ENCODE results near the gene OIT3. TPM values are rescaled to one million over a fixed set of nuclear protein-coding genes. Genes with fewer than 3 reads are reported as not detected.
"Not testable (repeated sequence)": the region's sequence is repeated elsewhere in the genome, so short reads cannot be mapped to it uniquely, and the experiment has no call there.

OIT3 gene
- total RNA-seq, 1 experiment from 2014 or later = not detected

DNA sequence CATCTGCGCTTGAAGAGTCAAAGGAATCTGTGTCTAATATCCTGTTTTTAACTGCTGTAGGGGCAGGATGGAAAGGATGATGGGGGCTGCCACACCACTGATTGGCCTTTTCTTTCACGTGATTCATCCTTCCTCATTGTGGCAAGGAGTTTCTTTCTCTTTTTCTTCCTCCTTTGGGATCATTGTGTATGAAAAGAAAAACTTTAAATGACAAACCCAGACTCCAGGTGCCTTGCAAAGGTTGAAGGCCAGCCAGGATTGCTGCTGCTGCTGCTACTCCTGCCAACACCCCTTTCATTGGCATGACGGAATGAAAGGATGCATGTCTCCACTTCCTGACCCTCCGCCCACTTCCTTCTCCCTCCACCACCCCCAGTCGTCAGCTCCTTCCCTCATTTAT is 6.5 kb upstream of the OIT3 start:
- DNase-seq = no peak
- H3K36me3 ChIP-seq (ENCODE audit: insufficient read depth, low read length) = 0 out of 2 replicates have a peak, but pooled peaks cover 3% of the 10 kb centered on the region
- H3K9me2 ChIP-seq (replicated peaks; ENCODE audit: insufficient read depth, low read length) = no peaks in the 10 kb centered on the region
- H3K27me3 ChIP-seq (ENCODE audit: low read length) = no peaks in the 10 kb centered on the region
- no peak overlapping the region for H3K9ac ChIP-seq (ENCODE audit: low read length)
- no peaks in the 10 kb centered on the region for H4K20me1 ChIP-seq (ENCODE audit: insufficient read depth, low read depth, low read length)
- no peaks in the 10 kb centered on the region for H3K79me2 ChIP-seq (ENCODE audit: low read length)
- no peak overlapping the region for H3K4me2 ChIP-seq (ENCODE audit: low read depth, low read length, poor library complexity, severe bottlenecking)
- no peak overlapping the region for H3K27ac ChIP-seq (ENCODE audit: low read length)
- H3K9me3 ChIP-seq (ENCODE audit: low read length) = no peaks in the 10 kb centered on the region
- H3K4me3 ChIP-seq (ENCODE audit: low read length) = no peak overlapping the region
- no peaks in the 10 kb centered on the region for H3K4me1 ChIP-seq (ENCODE audit: low read length)
- no peak overlapping the region for H2AFZ ChIP-seq (ENCODE audit: low read length)

GRCh38 chr10:72888151-72888638 is 5.3 kb upstream of the OIT3 start:
- H3K36me3 ChIP-seq (ENCODE audit: insufficient read depth, low read length) = 0 out of 2 replicates have a peak, but pooled peaks cover 3% of the 10 kb centered on the region
- H3K79me2 ChIP-seq (ENCODE audit: low read length) = no peaks in the 10 kb centered on the region
- H3K4me1 ChIP-seq (ENCODE audit: low read length) = no peaks in the 10 kb centered on the region
- H3K4me2 ChIP-seq (ENCODE audit: low read depth, low read length, poor library complexity, severe bottlenecking) = no peak overlapping the region
- no peak overlapping the region for H3K27ac ChIP-seq (ENCODE audit: low read length)
- no peak overlapping the region for H3K4me3 ChIP-seq (ENCODE audit: low read length)
- H3K27me3 ChIP-seq (ENCODE audit: low read length) = no peaks in the 10 kb centered on the region
- H3K9ac ChIP-seq (ENCODE audit: low read length) = no peak overlapping the region
- DNase-seq = no peak
- no peaks in the 10 kb centered on the region for H3K9me2 ChIP-seq (replicated peaks; ENCODE audit: insufficient read depth, low read length)
- H3K9me3 ChIP-seq (ENCODE audit: low read length) = no peaks in the 10 kb centered on the region
- no peaks in the 10 kb centered on the region for H4K20me1 ChIP-seq (ENCODE audit: insufficient read depth, low read depth, low read length)
- H2AFZ ChIP-seq (ENCODE audit: low read length) = no peak overlapping the region

DNA sequence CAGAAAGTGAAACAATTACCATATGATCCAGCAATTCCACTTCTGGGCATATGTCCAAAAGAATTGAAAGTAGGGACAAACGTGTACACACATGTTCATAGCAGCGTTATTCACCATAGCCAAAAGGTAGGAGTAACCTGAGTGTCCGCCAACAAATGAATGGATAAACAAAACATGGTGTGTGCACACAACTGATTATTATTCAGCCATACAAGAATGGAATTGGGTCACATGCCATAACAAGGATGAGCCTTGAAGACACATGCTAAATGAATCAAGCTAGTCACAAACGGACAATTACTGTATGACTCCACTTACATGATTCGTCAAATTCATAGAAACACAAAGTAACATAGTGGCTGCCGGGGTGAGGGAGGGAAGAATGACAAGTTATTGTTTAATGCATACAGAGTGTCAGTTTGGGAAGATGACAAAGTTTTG is 4.1 kb upstream of the OIT3 start:
- Histone ChIP-seq H3K9me3 (ENCODE audit: low read length) (no peaks in the 10 kb centered on the region), H3K4me1 (ENCODE audit: low read length) (no peaks in the 10 kb centered on the region), H3K4me3 (ENCODE audit: low read length) (no peak overlapping the region), H3K9me2 (replicated peaks; ENCODE audit: insufficient read depth, low read length) (no peaks in the 10 kb centered on the region), H3K36me3 (ENCODE audit: insufficient read depth, low read length) (0 out of 2 replicates have a peak, but pooled peaks cover 3% of the 10 kb centered on the region), H3K4me2 (ENCODE audit: low read depth, low read length, poor library complexity, severe bottlenecking) (no peak overlapping the region), H4K20me1 (ENCODE audit: insufficient read depth, low read depth, low read length) (no peaks in the 10 kb centered on the region), H3K79me2 (ENCODE audit: low read length) (no peaks in the 10 kb centered on the region), H3K27ac (ENCODE audit: low read length) (no peak overlapping the region), H3K27me3 (ENCODE audit: low read length) (no peaks in the 10 kb centered on the region), H2AFZ (ENCODE audit: low read length) (no peak overlapping the region), H3K9ac (ENCODE audit: low read length) (no peak overlapping the region)
- DNase-seq = no peak

GRCh38 chr10:72890086-72890485 is 3.5 kb upstream of the OIT3 start:
- no peaks in the 10 kb centered on the region for H3K9me2 ChIP-seq (replicated peaks; ENCODE audit: insufficient read depth, low read length)
- H3K4me2 ChIP-seq (ENCODE audit: low read depth, low read length, poor library complexity, severe bottlenecking) = no peak overlapping the region
- H3K27me3 ChIP-seq (ENCODE audit: low read length) = no peaks in the 10 kb centered on the region
- H2AFZ ChIP-seq (ENCODE audit: low read length) = no peak overlapping the region
- no peaks in the 10 kb centered on the region for H3K4me1 ChIP-seq (ENCODE audit: low read length)
- no peak overlapping the region for H3K27ac ChIP-seq (ENCODE audit: low read length)
- DNase-seq = no peak
- 0 out of 2 replicates have a peak, but pooled peaks cover 3% of the 10 kb centered on the region for H3K36me3 ChIP-seq (ENCODE audit: insufficient read depth, low read length)
- no peaks in the 10 kb centered on the region for H3K79me2 ChIP-seq (ENCODE audit: low read length)
- H4K20me1 ChIP-seq (ENCODE audit: insufficient read depth, low read depth, low read length) = no peaks in the 10 kb centered on the region
- H3K4me3 ChIP-seq (ENCODE audit: low read length) = no peak overlapping the region
- H3K9ac ChIP-seq (ENCODE audit: low read length) = no peak overlapping the region
- H3K9me3 ChIP-seq (ENCODE audit: low read length) = no peaks in the 10 kb centered on the region

DNA sequence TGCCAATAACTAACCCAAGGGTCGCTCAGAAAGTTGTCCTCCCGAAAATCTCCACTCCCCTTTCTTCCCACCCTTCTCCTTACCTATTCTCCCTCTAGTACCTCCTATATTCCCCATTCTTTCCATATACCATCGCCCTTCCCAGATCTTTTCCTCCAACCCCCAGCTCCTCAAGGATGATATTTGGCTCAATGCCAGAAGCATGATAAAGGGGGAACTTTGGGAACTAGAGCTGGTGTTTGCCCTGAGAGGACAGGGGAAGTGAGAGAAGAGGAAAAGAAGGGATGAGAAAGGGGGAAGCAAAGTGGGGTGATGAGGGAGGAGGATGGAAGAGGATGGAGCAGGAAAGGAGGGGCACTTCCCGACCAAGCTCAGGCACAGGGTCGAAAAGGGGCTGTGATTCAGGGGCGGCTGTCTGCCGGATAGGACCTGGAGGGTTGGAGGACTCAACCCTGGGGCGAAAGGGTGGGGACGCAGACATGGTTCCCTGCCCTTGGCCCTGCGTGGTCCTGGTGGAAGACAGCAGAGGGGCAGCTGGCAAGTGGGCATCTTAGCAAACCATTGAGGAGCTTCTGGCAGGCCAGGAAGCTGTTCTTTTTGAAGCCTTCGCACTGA is 1.8 kb downstream of the OIT3 start:
- Histone ChIP-seq H3K9me2 (replicated peaks; ENCODE audit: insufficient read depth, low read length) (no peaks in the 10 kb centered on the region), H3K4me2 (ENCODE audit: low read depth, low read length, poor library complexity, severe bottlenecking) (no peak overlapping the region), H3K79me2 (ENCODE audit: low read length) (no peaks in the 10 kb centered on the region), H2AFZ (ENCODE audit: low read length) (no peak overlapping the region), H3K9me3 (ENCODE audit: low read length) (no peaks in the 10 kb centered on the region), H3K27ac (ENCODE audit: low read length) (no peak overlapping the region), H3K27me3 (ENCODE audit: low read length) (no peaks in the 10 kb centered on the region), H3K4me3 (ENCODE audit: low read length) (no peak overlapping the region), H3K4me1 (ENCODE audit: low read length) (no peaks in the 10 kb centered on the region), H3K9ac (ENCODE audit: low read length) (no peak overlapping the region), H4K20me1 (ENCODE audit: insufficient read depth, low read depth, low read length) (no peaks in the 10 kb centered on the region), H3K36me3 (ENCODE audit: insufficient read depth, low read length) (no peaks in the 10 kb centered on the region)
- DNase-seq = no peak

DNA sequence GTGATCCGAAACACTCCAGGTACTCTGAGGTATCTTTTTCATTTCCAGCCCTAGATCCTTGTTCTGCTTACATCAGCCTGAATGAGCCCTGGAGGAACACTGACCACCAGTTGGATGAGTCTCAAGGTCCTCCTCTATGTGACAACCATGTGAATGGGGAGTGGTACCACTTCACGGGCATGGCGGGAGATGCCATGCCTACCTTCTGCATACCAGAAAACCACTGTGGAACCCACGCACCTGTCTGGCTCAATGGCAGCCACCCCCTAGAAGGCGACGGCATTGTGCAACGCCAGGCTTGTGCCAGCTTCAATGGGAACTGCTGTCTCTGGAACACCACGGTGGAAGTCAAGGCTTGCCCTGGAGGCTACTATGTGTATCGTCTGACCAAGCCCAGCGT is 5.1 kb downstream of the OIT3 start:
- Histone ChIP-seq H3K9me2 (replicated peaks; ENCODE audit: insufficient read depth, low read length) (no peaks in the 10 kb centered on the region), H3K9ac (ENCODE audit: low read length) (no peak overlapping the region), H3K4me2 (ENCODE audit: low read depth, low read length, poor library complexity, severe bottlenecking) (no peak overlapping the region), H3K9me3 (ENCODE audit: low read length) (no peaks in the 10 kb centered on the region), H3K27me3 (ENCODE audit: low read length) (no peaks in the 10 kb centered on the region), H3K79me2 (ENCODE audit: low read length) (no peaks in the 10 kb centered on the region), H3K36me3 (ENCODE audit: insufficient read depth, low read length) (no peaks in the 10 kb centered on the region), H4K20me1 (ENCODE audit: insufficient read depth, low read depth, low read length) (no peaks in the 10 kb centered on the region), H3K27ac (ENCODE audit: low read length) (no peak overlapping the region), H3K4me1 (ENCODE audit: low read length) (no peaks in the 10 kb centered on the region), H2AFZ (ENCODE audit: low read length) (no peak overlapping the region), H3K4me3 (ENCODE audit: low read length) (no peak overlapping the region)
- DNase-seq = no peak

DNA sequence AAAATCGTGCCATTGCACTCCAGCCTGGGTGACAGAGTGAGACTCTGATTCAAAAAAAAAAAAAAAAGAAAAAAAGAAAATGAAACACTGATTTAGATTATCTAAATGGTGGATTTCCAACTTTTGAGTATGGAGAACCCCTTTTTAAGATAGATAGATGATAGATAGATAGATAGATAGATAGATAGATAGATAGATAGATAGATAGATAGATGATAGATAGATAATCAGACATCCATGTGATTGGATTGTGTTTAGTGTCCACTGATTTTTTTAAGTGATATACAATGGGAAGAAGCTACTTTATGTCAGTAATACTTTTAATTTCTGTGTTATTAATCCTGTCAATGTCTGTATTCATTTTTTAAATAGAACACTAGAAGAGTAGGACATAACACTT is 6.0 kb downstream of the OIT3 start:
- no peak overlapping the region for H3K4me3 ChIP-seq (ENCODE audit: low read length)
- H3K9ac ChIP-seq (ENCODE audit: low read length) = no peak overlapping the region
- H3K9me2 ChIP-seq (replicated peaks; ENCODE audit: insufficient read depth, low read length) = no peaks in the 10 kb centered on the region
- peaks cover 1% of the 10 kb centered on the region; the same call in 1 of the 2 replicates for H3K4me1 ChIP-seq (ENCODE audit: low read length)
- no peak for DNase-seq
- H3K27ac ChIP-seq (ENCODE audit: low read length) = no peak overlapping the region
- H3K36me3 ChIP-seq (ENCODE audit: insufficient read depth, low read length) = no peaks in the 10 kb centered on the region
- no peak overlapping the region for H2AFZ ChIP-seq (ENCODE audit: low read length)
- no peaks in the 10 kb centered on the region for H3K79me2 ChIP-seq (ENCODE audit: low read length)
- no peaks in the 10 kb centered on the region for H4K20me1 ChIP-seq (ENCODE audit: insufficient read depth, low read depth, low read length)
- no peaks in the 10 kb centered on the region for H3K27me3 ChIP-seq (ENCODE audit: low read length)
- no peaks in the 10 kb centered on the region for H3K9me3 ChIP-seq (ENCODE audit: low read length)
- no peak overlapping the region for H3K4me2 ChIP-seq (ENCODE audit: low read depth, low read length, poor library complexity, severe bottlenecking)

GRCh38 chr10:72903941-72904446 is 10.5 kb downstream of the OIT3 start:
- not testable (repeated sequence) for H3K27ac ChIP-seq (ENCODE audit: low read length); H3K79me2 ChIP-seq (ENCODE audit: low read length); H3K4me2 ChIP-seq (ENCODE audit: low read depth, low read length, poor library complexity, severe bottlenecking); H3K4me3 ChIP-seq (ENCODE audit: low read length); H3K9ac ChIP-seq (ENCODE audit: low read length); H2AFZ ChIP-seq (ENCODE audit: low read length); H3K9me3 ChIP-seq (ENCODE audit: low read length); H3K27me3 ChIP-seq (ENCODE audit: low read length); H3K36me3 ChIP-seq (ENCODE audit: insufficient read depth, low read length); DNase-seq; H3K9me2 ChIP-seq (replicated peaks; ENCODE audit: insufficient read depth, low read length); H4K20me1 ChIP-seq (ENCODE audit: insufficient read depth, low read depth, low read length)
- peaks cover 11% of the 10 kb centered on the region for H3K4me1 ChIP-seq (ENCODE audit: low read length)

Data from Karpas-422 (cell line).